Keratinocyte (primary cell): Measurements from ENCODE around the gene TTPAL. TPM values are rescaled to one million over a fixed set of nuclear protein-coding genes. Genes with fewer than 3 reads are reported as not detected.

Experiments used
- DNase-seq: peaks from one replicate; pipeline ENCODE4 v3.0.0-alpha.2; 2011; ENCODE audit warnings: low read depth, missing footprints, low spot score
- FAIRE-seq: peaks from 2 replicates; lab custom pipeline; 2011; peaks lifted over from hg19 to GRCh38; lab: Jason Lieb, UNC
- H2AFZ ChIP-seq: 2 replicates; pipeline ENCODE4 v1.6.0; 2012; ENCODE audit warnings: low read length, control low read depth, inconsistent platforms; ENCODE audit not compliant: control insufficient read depth
- H3K27ac ChIP-seq: 2 replicates; pipeline ENCODE4 v1.5.1; 2011; ENCODE audit warnings: low read length; ENCODE audit not compliant: control insufficient read depth, insufficient read depth
- H3K27me3 ChIP-seq: 3 replicates; pipeline ENCODE4 v1.6.0; 2011; ENCODE audit warnings: low read length; ENCODE audit not compliant: control insufficient read depth, insufficient read depth; ENCODE audit errors: extremely low read depth
- H3K36me3 ChIP-seq, 2 experiments: 2 replicates in 1 of 2; 3 replicates in 1 of 2; pipeline ENCODE4 v1.5.1; 2011; ENCODE audit warnings: low read length in 2 of 2, mild to moderate bottlenecking in 1 of 2; ENCODE audit not compliant: control insufficient read depth in 2 of 2, insufficient read depth in 2 of 2; ENCODE audit errors: extremely low read depth in 1 of 2
- H3K4me1 ChIP-seq: 3 replicates; pipeline ENCODE4 v1.5.1; 2011; ENCODE audit warnings: low read length; ENCODE audit not compliant: control insufficient read depth, insufficient read depth; ENCODE audit errors: extremely low read depth
- H3K4me2 ChIP-seq: 3 replicates; pipeline ENCODE4 v1.6.0; 2011; ENCODE audit warnings: low read depth, low read length; ENCODE audit not compliant: control insufficient read depth, insufficient read depth; ENCODE audit errors: extremely low read depth
- H3K4me3 ChIP-seq, 3 experiments: fragments of 200-600 bp in 1 of 3; sonication (generic) in 1 of 3; 2 replicates in 2 of 3; 3 replicates in 1 of 3; pipeline ENCODE4 v1.5.1; 2011 to 2016; ENCODE audit warnings: low read length in 3 of 3, mild to moderate bottlenecking in 3 of 3, control low read depth in 2 of 3, inconsistent platforms in 1 of 3, low read depth in 1 of 3, mixed read lengths in 1 of 3, mixed run types in 1 of 3, moderate library complexity in 1 of 3; ENCODE audit not compliant: control insufficient read depth in 2 of 3, insufficient read depth in 2 of 3; ENCODE audit errors: extremely low read depth in 1 of 3
- H3K79me2 ChIP-seq: 2 replicates; pipeline ENCODE4 v1.6.0; 2012; ENCODE audit warnings: low read length; ENCODE audit not compliant: control insufficient read depth, insufficient read depth
- H3K9ac ChIP-seq: 3 replicates; pipeline ENCODE4 v1.6.0; 2011; ENCODE audit warnings: low read length; ENCODE audit not compliant: control insufficient read depth, insufficient read depth; ENCODE audit errors: extremely low read depth
- H3K9me1 ChIP-seq: 3 replicates; pipeline ENCODE4 v1.6.0; 2011; ENCODE audit warnings: low read length; ENCODE audit not compliant: control insufficient read depth, insufficient read depth; ENCODE audit errors: extremely low read depth
- H3K9me3 ChIP-seq: 2 replicates; pipeline ENCODE4 v1.5.1; 2012; ENCODE audit warnings: low read depth, low read length; ENCODE audit not compliant: control insufficient read depth
- H4K20me1 ChIP-seq: 3 replicates; pipeline ENCODE4 v1.6.0; 2011; ENCODE audit warnings: low read length; ENCODE audit not compliant: control insufficient read depth, insufficient read depth; ENCODE audit errors: extremely low read depth
- CTCF ChIP-seq, 3 experiments: IDR thresholded peaks in 1 of 3; conservative IDR thresholded peaks in 1 of 3; optimal IDR thresholded peaks in 1 of 3; 2 replicates in 2 of 3; 3 replicates in 1 of 3; pipeline versions ENCODE3 to v1.5.1; 2011; ENCODE audit warnings: low read length in 3 of 3, mild to moderate bottlenecking in 3 of 3, moderate library complexity in 2 of 3, control low read depth in 1 of 3, inconsistent platforms in 1 of 3; ENCODE audit not compliant: insufficient read depth in 2 of 3; ENCODE audit errors: extremely low read depth in 1 of 3
- EZH2 ChIP-seq: IDR thresholded peaks from one replicate; pipeline ENCODE4 v1.6.1; 2012; ENCODE audit warnings: inconsistent platforms, mild to moderate bottlenecking, low read length, moderate library complexity
- dilution Hi-C: fragments of 300-500 bp; cut with MboI; formaldehyde crosslinking; loops from one replicate; pipeline ENCODE4 v1.7.0; 2020; ENCODE audit warnings: low sequenced_read_pairs; ENCODE audit not compliant: extremely low pct_ligation_motif_present
- polyA plus RNA-seq, 5 experiments: library from polyadenylated mRNA; depleted of rRNA in 3 of 5; stranded (reverse) in 3 of 5; stranded (forward) in 1 of 5; unstranded in 1 of 5; fragments of >200 nt; gene quantifications; 1 replicate in 1 of 5; 2 replicates in 3 of 5; 3 replicates in 1 of 5; pipeline versions ENCODE4 v1.2.1 to v1.2.3, GENCODE V29; 2011 to 2012; ENCODE audit warnings: missing spikeins in 2 of 5, low read depth in 1 of 5, low replicate concordance in 1 of 5

TTPAL gene
- polyA plus RNA-seq, 1 donor (not counting 4 experiments of a cell fraction or from before 2014, with no cell fraction given) = 20.0 TPM

- DNase-seq (no peak), FAIRE-seq (no peak)
- Histone ChIP-seq H3K79me2 (no peaks in the 10 kb centered on the region), H3K9me3 (no peaks in the 10 kb centered on the region), H3K27me3 (no peaks in the 10 kb centered on the region), H4K20me1 (no peaks in the 10 kb centered on the region), H3K36me3 (no peaks in the 10 kb centered on the region), H3K9me1 (no peaks in the 10 kb centered on the region), H2AFZ (peak overlapping the region; percentile 100), H3K9ac (peak overlapping the region; percentile 89), H3K4me1 (peaks cover 10% of the 10 kb centered on the region), H3K4me3 (peak overlapping the region; percentile 62 to 94 (median 80)), H3K4me2 (peak overlapping the region; percentile 66), H3K27ac (peak overlapping the region; percentile 78)
- dilution Hi-C loops = no loop called here
- TF ChIP-seq CTCF (optimal IDR thresholded peaks at IDR 0.05 in 1 of 3, IDR thresholded peaks at IDR 0.05 in 1 of 3, conservative IDR thresholded peaks at IDR 0.05 in 1 of 3; ENCODE audit: extremely low read depth in 1 of 3, insufficient read depth in 2 of 3, low read length in 3 of 3) = no peak
- TF ChIP-seq EZH2 = no peak
Measured at GRCh38 chr20:44532259-44532980, 56.7 kb downstream of the TTPAL start.

GRCh38 chr20:44532981-44533331, 57.3 kb downstream of the TTPAL start:
- no peak overlapping the region for H3K4me3 ChIP-seq
- H3K36me3 ChIP-seq = no peaks in the 10 kb centered on the region
- no peak for DNase-seq
- H3K9ac ChIP-seq = peak overlapping the region; percentile 1
- peaks cover 10% of the 10 kb centered on the region for H3K4me1 ChIP-seq
- H3K4me2 ChIP-seq = peak overlapping the region; percentile 66
- TF ChIP-seq EZH2 (no peak), CTCF (optimal IDR thresholded peaks at IDR 0.05 in 1 of 3, IDR thresholded peaks at IDR 0.05 in 1 of 3, conservative IDR thresholded peaks at IDR 0.05 in 1 of 3; ENCODE audit: extremely low read depth in 1 of 3, insufficient read depth in 2 of 3, low read length in 3 of 3) (no peak)
- no peaks in the 10 kb centered on the region for H3K9me1 ChIP-seq
- no peak for FAIRE-seq
- dilution Hi-C loops = no loop called here
- no peaks in the 10 kb centered on the region for H3K9me3 ChIP-seq
- no peak overlapping the region for H3K27ac ChIP-seq
- H3K79me2 ChIP-seq = no peaks in the 10 kb centered on the region
- no peaks in the 10 kb centered on the region for H4K20me1 ChIP-seq
- no peak overlapping the region for H2AFZ ChIP-seq
- H3K27me3 ChIP-seq = no peaks in the 10 kb centered on the region
